H1 (cell line): ENCODE measurements around the gene NR2C2AP. TPM values are rescaled to one million over a fixed set of nuclear protein-coding genes. Genes with fewer than 3 reads are reported as not detected.
A peak's percentile ranks its signal among the peaks of the same experiment; 100 is the strongest.

Experiments used
- BRCA1 ChIP-seq: IDR thresholded peaks from 2 replicates; pipeline ENCODE4 v1.6.1; 2012; ENCODE audit warnings: low read depth, low read length, improper control_type of control experiment
- CEBPB ChIP-seq: IDR thresholded peaks from 2 replicates; pipeline ENCODE4 v1.6.1; 2012; ENCODE audit warnings: low read depth, low read length
- CHD1 ChIP-seq: IDR thresholded peaks from 2 replicates; pipeline ENCODE4 v1.6.1; 2012; ENCODE audit warnings: low read depth, low read length, improper control_type of control experiment
- CHD2 ChIP-seq: IDR thresholded peaks from 2 replicates; pipeline ENCODE4 v1.6.1; 2012; ENCODE audit warnings: low read length, improper control_type of control experiment
- EP300 ChIP-seq, 2 experiments: IDR thresholded peaks; 1 replicate in 1 of 2; 2 replicates in 1 of 2; pipeline ENCODE4 v1.6.1; 2011 to 2012; ENCODE audit warnings: low read depth in 2 of 2, low read length in 2 of 2, mild to moderate bottlenecking in 2 of 2, borderline replicate concordance in 1 of 2, inconsistent platforms in 1 of 2, moderate library complexity in 1 of 2
- GABPA ChIP-seq: IDR thresholded peaks from 2 replicates; pipeline ENCODE4 v1.6.1; 2011; ENCODE audit warnings: mild to moderate bottlenecking, low read length, moderate library complexity, borderline replicate concordance; ENCODE audit not compliant: insufficient read depth
- GTF2F1 ChIP-seq: IDR thresholded peaks from 2 replicates; pipeline ENCODE4 v1.6.1; 2012; ENCODE audit warnings: low read depth, low read length, improper control_type of control experiment, borderline replicate concordance
- JUN ChIP-seq: IDR thresholded peaks from 2 replicates; pipeline ENCODE4 v1.6.1; 2011; ENCODE audit warnings: low read depth, mild to moderate bottlenecking, improper control_type of control experiment, low read length
- KDM1A ChIP-seq: fragments of 200-600, 300-600 bp; sonication (generic); IDR thresholded peaks from 2 replicates; pipeline ENCODE4 v1.7.1; 2016; ENCODE audit warnings: mild to moderate bottlenecking, low read length, borderline replicate concordance
- KDM4A ChIP-seq: IDR thresholded peaks from one replicate; pipeline ENCODE4 v1.7.1; 2012; ENCODE audit warnings: low read depth, mild to moderate bottlenecking, moderate library complexity, low read length, inconsistent platforms; ENCODE audit not compliant: severe bottlenecking
- KDM5A ChIP-seq: fragments of 200-600 bp; IDR thresholded peaks from 2 replicates; pipeline ENCODE4 v1.7.1; 2012; ENCODE audit warnings: mild to moderate bottlenecking, low read length, inconsistent platforms, mixed read lengths
- MAFK ChIP-seq: IDR thresholded peaks from 2 replicates; pipeline ENCODE4 v1.6.1; 2012; ENCODE audit warnings: low read depth, mild to moderate bottlenecking, improper control_type of control experiment, low read length
- PHF8 ChIP-seq: fragments of 200-600 bp; sonication (generic); conservative IDR thresholded peaks from 2 replicates; pipeline ENCODE4 v1.7.1; 2012; ENCODE audit warnings: low read depth, mild to moderate bottlenecking, inconsistent platforms, low read length, moderate library complexity
- POLR2A ChIP-seq, 2 experiments: IDR thresholded peaks; 1 replicate in 1 of 2; 2 replicates in 1 of 2; pipeline ENCODE4 v1.6.1; 2011; ENCODE audit warnings: low read depth in 2 of 2, low read length in 2 of 2, mild to moderate bottlenecking in 2 of 2; ENCODE audit errors: control extremely low read depth in 1 of 2
- RFX5 ChIP-seq: IDR thresholded peaks from 2 replicates; pipeline ENCODE4 v1.6.1; 2011; ENCODE audit warnings: low read depth, low read length, improper control_type of control experiment, borderline replicate concordance
- SIN3A ChIP-seq, 2 experiments: IDR thresholded peaks in 1 of 2; conservative IDR thresholded peaks in 1 of 2; 2 replicates each; pipeline ENCODE4 v1.6.1; 2011 to 2012; ENCODE audit warnings: low read length in 2 of 2, improper control_type of control experiment in 1 of 2, low read depth in 1 of 2, mild to moderate bottlenecking in 1 of 2
- SIRT6 ChIP-seq: IDR thresholded peaks from one replicate; pipeline ENCODE4 v1.7.1; 2012; ENCODE audit warnings: low read length, inconsistent platforms
- SP1 ChIP-seq: IDR thresholded peaks from 2 replicates; pipeline ENCODE4 v1.6.1; 2011; ENCODE audit warnings: low read depth, low read length
- SRF ChIP-seq: IDR thresholded peaks from 2 replicates; pipeline ENCODE4 v1.6.1; 2011; ENCODE audit warnings: mild to moderate bottlenecking, low read depth, low read length, moderate library complexity
- polyA plus RNA-seq, 7 experiments: library from polyadenylated mRNA; depleted of rRNA in 3 of 7; stranded (reverse) in 5 of 7; unstranded in 2 of 7; fragments of >200 nt in 5 of 7; fragments of 200-250 nt in 2 of 7; gene quantifications; 1 replicate in 5 of 7; 2 replicates in 1 of 7; 4 replicates in 1 of 7; pipeline versions ENCODE4 v1.2.1 to v1.2.3, GENCODE V29; 2011 to 2013; ENCODE audit warnings: missing spikeins in 2 of 7, mixed read lengths in 2 of 7
- total RNA-seq: library from RNA; stranded (reverse); fragmentation: NEBNext Ultra II Directional; extraction: Animal tissue kit (Norgen Biotek cat#: 25700); gene quantifications from 2 replicates; pipeline ENCODE4 v1.2.1, GENCODE V29; 2021
- TF ChIP-seq, protein P1 (sequence below): IDR thresholded peaks from 2 replicates; pipeline ENCODE4 v1.6.1; 2012; ENCODE audit warnings: inconsistent platforms
- TF ChIP-seq, protein P2 (sequence below), 3 experiments: IDR thresholded peaks; 1 replicate in 2 of 3; 2 replicates in 1 of 3; pipeline versions ENCODE4 v1.5.1 to v1.6.1; 2011; ENCODE audit warnings: low read length in 3 of 3, mild to moderate bottlenecking in 3 of 3, inconsistent platforms in 2 of 3, low read depth in 1 of 3, moderate library complexity in 1 of 3; ENCODE audit not compliant: insufficient read depth in 1 of 3; ENCODE audit errors: control extremely low read depth in 1 of 3

The NR2C2AP gene
- total and polyA plus RNA-seq, 2 of the 8 experiments (the other 6 are each of a cell fraction or from before 2014, with no cell fraction given): 16.4 to 20.5 TPM

DNA sequence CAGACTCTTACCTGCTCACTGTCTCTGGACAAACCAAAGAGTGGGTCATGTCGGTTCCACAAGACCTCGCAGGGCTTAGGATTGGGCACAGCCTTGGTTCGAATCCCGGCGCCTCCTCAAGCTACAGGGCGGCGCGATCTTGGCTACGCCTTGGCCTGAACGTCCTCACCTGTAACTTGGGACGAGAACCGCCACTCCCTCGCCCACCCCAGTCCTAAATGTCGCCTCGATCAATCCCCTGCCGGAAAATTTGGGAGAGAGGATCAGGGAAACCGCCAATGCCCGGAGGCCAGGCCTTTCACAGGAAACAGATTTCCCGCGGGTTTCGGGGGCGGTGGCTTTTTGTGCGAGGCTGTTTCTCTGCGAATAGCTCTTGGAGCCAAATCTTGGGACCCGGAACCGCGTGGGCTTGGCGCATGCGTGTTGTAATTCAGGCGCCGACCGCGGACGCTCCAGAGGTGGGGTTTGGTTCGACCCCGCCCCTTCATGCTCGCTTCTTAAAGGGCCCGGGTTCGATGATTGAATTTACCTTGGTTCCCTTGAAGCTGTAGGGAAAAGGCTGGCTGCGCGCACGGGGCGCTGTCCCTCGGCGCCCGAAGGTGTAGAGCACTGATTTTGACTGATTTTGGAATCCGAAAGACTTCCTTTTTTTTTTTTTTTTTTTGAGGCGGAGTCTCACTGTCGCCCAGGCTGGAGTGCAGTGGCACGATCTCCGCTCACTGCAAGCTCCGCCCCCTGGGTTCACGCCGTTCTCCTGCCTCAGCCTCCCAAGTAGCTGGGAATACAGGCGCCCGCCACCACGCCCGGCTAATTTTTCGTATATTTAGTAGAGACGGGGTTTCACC is at the start of gene NR2C2AP (continued):
- 0 out of 2 replicates have a peak, but pooled peaks have one; percentile 12 for TF ChIP-seq SP1
- no peak; the same call in 1 of the 2 replicates for TF ChIP-seq PHF8
- no peak for TF ChIP-seq BRCA1
- 0 out of 4 replicates have a peak, but pooled peaks have one; percentile 17 to 50 for TF ChIP-seq SIN3A (conservative IDR thresholded peaks at IDR 0.05 in 1 of 2, IDR thresholded peaks at IDR 0.05 in 1 of 2; ENCODE audit: low read depth in 1 of 2, low read length in 2 of 2)
- no peak for TF ChIP-seq GABPA
- no peak for TF ChIP-seq KDM1A
- TF ChIP-seq CHD2: no peak
- TF ChIP-seq CHD1: no peak
- TF ChIP-seq SRF: no peak
- TF ChIP-seq, protein P1, sequence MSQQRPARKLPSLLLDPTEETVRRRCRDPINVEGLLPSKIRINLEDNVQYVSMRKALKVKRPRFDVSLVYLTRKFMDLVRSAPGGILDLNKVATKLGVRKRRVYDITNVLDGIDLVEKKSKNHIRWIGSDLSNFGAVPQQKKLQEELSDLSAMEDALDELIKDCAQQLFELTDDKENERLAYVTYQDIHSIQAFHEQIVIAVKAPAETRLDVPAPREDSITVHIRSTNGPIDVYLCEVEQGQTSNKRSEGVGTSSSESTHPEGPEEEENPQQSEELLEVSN: peak; percentile 65
- no peak for TF ChIP-seq JUN
- no peak for TF ChIP-seq POLR2A (IDR thresholded peaks at IDR 0.05; ENCODE audit: control extremely low read depth in 1 of 2, low read depth in 2 of 2, low read length in 2 of 2)
- TF ChIP-seq CEBPB: no peak
- TF ChIP-seq GTF2F1: no peak
- peak; percentile 50 for TF ChIP-seq KDM4A
- TF ChIP-seq RFX5: no peak
- no peak for TF ChIP-seq SIRT6
- TF ChIP-seq, protein P2, sequence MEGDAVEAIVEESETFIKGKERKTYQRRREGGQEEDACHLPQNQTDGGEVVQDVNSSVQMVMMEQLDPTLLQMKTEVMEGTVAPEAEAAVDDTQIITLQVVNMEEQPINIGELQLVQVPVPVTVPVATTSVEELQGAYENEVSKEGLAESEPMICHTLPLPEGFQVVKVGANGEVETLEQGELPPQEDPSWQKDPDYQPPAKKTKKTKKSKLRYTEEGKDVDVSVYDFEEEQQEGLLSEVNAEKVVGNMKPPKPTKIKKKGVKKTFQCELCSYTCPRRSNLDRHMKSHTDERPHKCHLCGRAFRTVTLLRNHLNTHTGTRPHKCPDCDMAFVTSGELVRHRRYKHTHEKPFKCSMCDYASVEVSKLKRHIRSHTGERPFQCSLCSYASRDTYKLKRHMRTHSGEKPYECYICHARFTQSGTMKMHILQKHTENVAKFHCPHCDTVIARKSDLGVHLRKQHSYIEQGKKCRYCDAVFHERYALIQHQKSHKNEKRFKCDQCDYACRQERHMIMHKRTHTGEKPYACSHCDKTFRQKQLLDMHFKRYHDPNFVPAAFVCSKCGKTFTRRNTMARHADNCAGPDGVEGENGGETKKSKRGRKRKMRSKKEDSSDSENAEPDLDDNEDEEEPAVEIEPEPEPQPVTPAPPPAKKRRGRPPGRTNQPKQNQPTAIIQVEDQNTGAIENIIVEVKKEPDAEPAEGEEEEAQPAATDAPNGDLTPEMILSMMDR (IDR thresholded peaks at IDR 0.05; ENCODE audit: control extremely low read depth in 1 of 3, insufficient read depth in 1 of 3, low read depth in 1 of 3, low read length in 3 of 3): no peak
- no peak for TF ChIP-seq MAFK
- no peak for TF ChIP-seq KDM5A
- no peak for TF ChIP-seq EP300 (IDR thresholded peaks at IDR 0.05; ENCODE audit: borderline replicate concordance in 1 of 2, low read depth in 2 of 2, low read length in 2 of 2)
